ENCODE results near the gene TMEM132E.
A peak's percentile ranks its signal among the peaks of the same experiment; 100 is the strongest.

The TMEM132E gene

GRCh38 chr17:34562387-34562786 is 17.0 kb upstream of the TMEM132E start:
- TF ChIP-seq CTCF (conservative IDR thresholded peaks at IDR 0.05; ENCODE audit: low read length): peak; percentile 31
- no peak for DNase-seq (ENCODE audit: low read depth)
- H3K4me3 ChIP-seq (ENCODE audit: low read length): no peak overlapping the region

- H3K4me3 ChIP-seq (ENCODE audit: low read length): no peak overlapping the region
- DNase-seq (ENCODE audit: low read depth): no peak
- TF ChIP-seq CTCF (conservative IDR thresholded peaks at IDR 0.05; ENCODE audit: low read length): no peak
Observed at GRCh38 chr17:34565713-34566112, 13.7 kb upstream of the TMEM132E start.

- no peak overlapping the region for H3K4me3 ChIP-seq (ENCODE audit: low read length)
- DNase-seq (ENCODE audit: low read depth): no peak
- no peak for TF ChIP-seq CTCF (conservative IDR thresholded peaks at IDR 0.05; ENCODE audit: low read length)
Observed at GRCh38 chr17:34566201-34566600, 13.2 kb upstream of the TMEM132E start.

- no peak for TF ChIP-seq CTCF (conservative IDR thresholded peaks at IDR 0.05; ENCODE audit: low read length)
- H3K4me3 ChIP-seq (ENCODE audit: low read length): no peak overlapping the region
- no peak for DNase-seq (ENCODE audit: low read depth)
Observed at GRCh38 chr17:34566873-34567272, 12.5 kb upstream of the TMEM132E start.

GRCh38 chr17:34567691-34568465 is 11.5 kb upstream of the TMEM132E start:
- no peak overlapping the region for H3K4me3 ChIP-seq (ENCODE audit: low read length)
- DNase-seq (ENCODE audit: low read depth): peak; percentile 4
- no peak for TF ChIP-seq CTCF (conservative IDR thresholded peaks at IDR 0.05; ENCODE audit: low read length)

- TF ChIP-seq CTCF (conservative IDR thresholded peaks at IDR 0.05; ENCODE audit: low read length): no peak
- no peak for DNase-seq (ENCODE audit: low read depth)
- H3K4me3 ChIP-seq (ENCODE audit: low read length): no peak overlapping the region
Observed at GRCh38 chr17:34568953-34569352, 10.4 kb upstream of the TMEM132E start.

- no peak overlapping the region for H3K4me3 ChIP-seq (ENCODE audit: low read length)
- no peak for TF ChIP-seq CTCF (conservative IDR thresholded peaks at IDR 0.05; ENCODE audit: low read length)
- DNase-seq (ENCODE audit: low read depth): no peak
Observed at GRCh38 chr17:34569591-34569990, 9.8 kb upstream of the TMEM132E start.
